NCI-H128 (cell line): Measurements from ENCODE around the gene SORCS2.

Source experiments
- DNase-seq: peaks from one replicate; lab custom pipeline; 2025; ENCODE audit not compliant: unreplicated experiment; lab: John Stamatoyannopoulos, UW

Gene SORCS2

GRCh38 chr4:7192252-7193029 lies at the start of gene SORCS2:
TSS of gene SORCS2 (plus strand) at chr4:7192538.
- peak; percentile 25 for DNase-seq

GRCh38 chr4:7144374-7145290 lies 47.7 kb upstream of the SORCS2 start:
- no peak for DNase-seq

- no peak for DNase-seq
Observed at GRCh38 chr4:7145291-7145934, 46.9 kb upstream of the SORCS2 start.

- DNase-seq = no peak
Observed at GRCh38 chr4:7146059-7146785, 46.1 kb upstream of the SORCS2 start.

GRCh38 chr4:7146786-7147115 lies 45.6 kb upstream of the SORCS2 start:
- no peak for DNase-seq

- DNase-seq = no peak
Observed at GRCh38 chr4:7147261-7147660, 45.1 kb upstream of the SORCS2 start.

GRCh38 chr4:7147661-7148310 lies 44.6 kb upstream of the SORCS2 start:
- no peak for DNase-seq

- no peak for DNase-seq
Observed at GRCh38 chr4:7148337-7148736, 44.0 kb upstream of the SORCS2 start.

- DNase-seq = no peak
Observed at GRCh38 chr4:7150036-7150635, 42.2 kb upstream of the SORCS2 start.

GRCh38 chr4:7151668-7152227 lies 40.6 kb upstream of the SORCS2 start:
- no peak for DNase-seq

GRCh38 chr4:7153711-7154110 lies 38.6 kb upstream of the SORCS2 start:
- DNase-seq = no peak

- no peak for DNase-seq
Observed at GRCh38 chr4:7154351-7154981, 37.9 kb upstream of the SORCS2 start.

GRCh38 chr4:7155590-7156071 lies 36.7 kb upstream of the SORCS2 start:
- DNase-seq = no peak

GRCh38 chr4:7156328-7156727 lies 36.0 kb upstream of the SORCS2 start:
- no peak for DNase-seq

- DNase-seq = no peak
Observed at GRCh38 chr4:7156761-7157488, 35.4 kb upstream of the SORCS2 start.

- no peak for DNase-seq
Observed at GRCh38 chr4:7157666-7158065, 34.7 kb upstream of the SORCS2 start.

GRCh38 chr4:7158081-7158750 lies 34.1 kb upstream of the SORCS2 start:
- no peak for DNase-seq

- no peak for DNase-seq
Observed at GRCh38 chr4:7158991-7159390, 33.3 kb upstream of the SORCS2 start.
